HL-60/S4 (cell line): Measurements from ENCODE around the gene LDB2.

ENCODE experiments used
- in situ Hi-C: fragments of 300-500 bp; cut with MboI; formaldehyde crosslinking; loops from 2 replicates; pipeline ENCODE4 v1.14.3; 2022; ENCODE audit warnings: low sequenced_read_pairs

Gene LDB2

DNA sequence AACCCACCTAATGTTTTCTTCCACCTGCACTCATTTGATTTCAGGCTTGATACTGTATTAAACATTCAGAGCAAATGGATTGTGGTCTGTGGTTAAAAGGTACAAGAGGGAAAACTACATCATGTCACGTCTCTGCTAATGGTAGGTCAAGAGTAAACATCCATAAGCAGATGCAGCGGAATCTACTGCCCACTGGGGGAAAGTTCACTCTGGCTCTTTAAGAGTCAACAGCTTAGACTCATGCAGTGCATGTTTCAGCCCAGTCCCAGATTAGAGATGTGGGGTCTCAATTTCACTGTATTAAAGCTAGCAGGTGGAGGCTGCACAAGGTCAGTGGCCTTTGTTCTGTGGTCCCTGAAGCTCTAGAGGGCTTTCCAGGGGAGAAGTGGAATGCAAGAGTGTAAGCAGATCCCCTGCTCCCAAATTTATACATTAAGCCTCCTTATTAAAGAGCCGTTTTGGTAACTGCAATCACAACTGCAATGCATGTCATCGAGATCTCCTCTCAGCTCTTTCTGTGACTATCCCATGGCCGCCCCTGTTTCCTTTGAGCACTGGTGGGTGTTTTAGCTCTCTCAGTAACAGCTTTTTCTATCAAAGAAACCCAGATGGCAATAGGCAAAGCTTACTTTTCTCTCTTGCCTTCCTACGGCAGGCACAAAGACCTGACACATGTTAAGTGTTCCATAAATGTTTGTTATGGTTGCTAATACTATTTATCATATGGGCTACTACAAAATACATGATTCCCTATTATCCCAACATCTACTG is 53.4 kb downstream of the LDB2 start:
- in situ Hi-C loops, result no loop called here

DNA sequence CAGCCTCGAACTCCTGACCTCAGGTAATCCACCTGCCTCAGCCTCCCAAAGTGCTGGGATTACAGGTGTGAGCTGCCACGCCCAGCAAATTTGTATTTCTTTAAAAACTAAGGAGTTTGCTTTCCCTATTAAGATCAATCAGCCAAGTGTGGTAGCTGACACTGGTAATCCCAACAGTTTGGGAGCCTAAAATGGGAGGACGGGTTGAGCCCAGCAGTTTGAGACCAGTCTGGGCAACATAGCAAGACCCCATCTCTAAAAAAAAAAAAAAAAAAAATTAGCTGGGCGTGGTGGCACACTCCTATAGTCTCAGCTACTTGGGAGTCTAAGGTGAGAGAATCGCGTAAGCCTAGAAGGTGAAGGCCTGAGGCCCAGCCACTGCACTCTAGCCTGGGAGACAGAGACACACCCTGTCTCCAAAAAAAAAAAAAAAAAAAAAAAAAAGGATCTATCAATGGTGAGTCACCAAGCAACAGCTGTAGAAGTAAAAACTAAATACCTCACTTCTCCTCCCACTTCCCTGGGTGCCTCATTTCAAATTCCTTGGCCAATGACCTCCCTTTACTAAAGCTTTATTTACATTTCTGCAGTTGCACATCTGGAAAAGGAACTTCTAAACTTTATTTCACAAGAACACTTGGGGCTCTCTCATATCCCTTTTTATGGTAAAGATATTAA is 54.5 kb downstream of the LDB2 start:
- in situ Hi-C loops, result no loop called here

DNA sequence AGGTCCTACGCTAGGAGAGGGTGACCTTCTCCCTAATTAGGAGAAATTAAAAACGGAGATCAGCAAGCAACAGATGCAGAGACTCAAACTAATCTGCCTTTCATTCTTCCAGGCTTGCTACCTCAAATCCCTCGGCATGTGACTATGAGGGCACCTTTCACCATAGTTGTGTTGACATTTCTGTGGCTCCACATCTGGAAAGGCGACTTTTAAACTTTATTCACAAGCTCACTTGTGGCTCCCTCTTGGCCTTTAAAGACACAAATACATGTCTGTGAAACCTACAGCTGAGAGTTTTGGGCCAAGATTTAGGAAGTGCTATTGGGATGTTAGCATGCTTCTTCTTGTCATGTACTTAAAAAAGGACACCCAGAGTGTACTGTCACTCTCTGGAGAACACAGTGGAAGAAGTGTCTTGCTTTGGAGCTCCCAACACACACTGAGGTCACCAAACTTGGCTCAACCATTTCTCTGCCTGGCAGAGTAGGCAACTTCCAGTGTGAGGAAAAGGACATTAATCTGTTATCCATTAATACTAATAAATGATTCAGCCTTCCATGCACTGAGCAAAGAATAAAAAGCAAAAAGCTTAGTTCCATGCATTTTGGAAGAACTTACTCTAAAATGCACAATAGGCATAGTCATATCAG is 60.1 kb downstream of the LDB2 start:
- in situ Hi-C loops, result no loop called here

GRCh38 chr4:16837475-16837874 is 61.0 kb downstream of the LDB2 start:
- in situ Hi-C loops, result no loop called here

DNA sequence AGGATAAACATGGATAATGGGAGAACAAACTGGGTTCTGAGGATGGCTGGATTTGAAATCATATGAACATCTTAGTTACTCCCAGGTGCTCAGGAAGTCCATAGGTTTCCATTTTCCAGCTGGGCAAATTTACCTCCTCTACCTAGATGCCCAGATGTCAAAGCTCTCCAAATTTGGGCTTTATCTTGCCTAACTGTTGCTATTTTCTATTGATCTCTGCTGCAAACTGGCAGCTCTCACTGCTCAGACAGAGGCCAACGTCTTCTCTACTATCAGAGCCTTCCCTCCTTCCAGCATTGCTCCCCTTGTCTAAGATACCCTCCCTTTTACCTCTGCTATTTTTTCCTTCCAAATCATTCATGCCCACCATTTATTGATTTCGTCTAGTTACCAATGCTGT is 62.1 kb downstream of the LDB2 start:
- in situ Hi-C loops, result no loop called here

GRCh38 chr4:16835597-16836247 is 62.7 kb downstream of the LDB2 start:
- in situ Hi-C loops, result no loop called here

GRCh38 chr4:16834814-16835213 is 63.6 kb downstream of the LDB2 start:
- in situ Hi-C loops, result no loop called here

- in situ Hi-C loops, result no loop called here
Measured at GRCh38 chr4:16833722-16834121, 64.7 kb downstream of the LDB2 start.

DNA sequence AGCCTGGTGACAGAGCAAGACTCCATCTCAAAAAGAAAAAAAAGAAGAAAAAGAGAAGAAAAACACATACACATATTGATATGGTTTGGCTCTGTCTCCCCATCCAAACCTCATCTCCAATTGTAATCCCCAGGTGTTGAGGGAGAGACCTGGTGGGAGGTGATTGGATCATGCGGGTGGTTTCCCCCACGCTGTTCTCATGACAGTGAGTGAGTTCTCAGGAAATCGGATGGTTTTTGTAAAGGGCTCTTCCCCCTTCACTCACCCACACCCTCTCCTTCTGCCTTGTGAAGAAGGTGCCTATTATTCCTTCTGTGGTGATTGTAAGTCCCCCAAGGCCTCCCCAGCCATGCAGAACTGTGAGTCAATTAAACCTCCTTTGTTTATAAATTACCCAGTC is 68.4 kb downstream of the LDB2 start:
- in situ Hi-C loops, result no loop called here

DNA sequence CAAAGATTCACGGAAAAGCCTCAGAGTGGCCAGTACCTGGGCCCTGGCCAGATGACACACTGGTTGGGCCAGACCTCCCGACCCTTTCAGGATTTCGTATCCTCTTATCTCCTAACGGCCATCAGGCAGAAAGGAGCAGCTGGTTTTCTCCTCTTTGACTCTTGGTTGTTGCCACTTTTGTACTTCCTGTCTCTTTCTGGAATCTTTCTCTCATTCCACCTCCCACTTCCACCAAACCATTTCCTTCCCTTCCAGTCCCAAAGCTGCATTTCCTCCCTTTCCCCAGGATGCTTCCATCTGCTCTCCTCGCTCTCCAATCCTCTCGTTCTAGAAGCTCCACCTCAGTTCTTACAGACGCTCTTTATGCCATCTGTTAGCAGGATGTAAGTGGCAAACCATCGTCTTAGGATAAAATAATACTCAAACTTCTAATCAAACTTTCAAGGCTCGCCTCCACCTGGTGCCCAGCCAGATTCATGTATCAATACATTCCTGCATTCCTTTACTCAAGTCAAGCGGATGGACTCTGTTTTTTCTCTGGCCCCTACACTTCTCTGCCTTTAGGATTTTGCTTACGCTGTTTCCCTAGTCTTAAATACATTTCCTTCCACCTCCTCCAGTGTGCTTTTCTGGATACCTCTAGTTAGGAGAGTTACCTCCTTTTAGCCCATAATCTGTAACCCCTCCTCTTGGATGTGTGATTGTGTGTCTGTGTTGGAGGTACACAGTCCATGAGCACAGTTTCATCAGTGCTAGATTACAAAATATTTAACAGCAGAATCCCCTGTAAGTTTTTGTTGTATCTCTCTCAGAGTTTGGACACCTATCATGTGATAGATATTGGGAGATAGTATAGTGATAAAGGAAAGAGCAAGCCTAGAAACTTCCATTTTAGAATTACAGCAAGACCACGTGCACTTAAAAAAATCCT is 70.4 kb downstream of the LDB2 start:
- in situ Hi-C loops, result no loop called here

DNA sequence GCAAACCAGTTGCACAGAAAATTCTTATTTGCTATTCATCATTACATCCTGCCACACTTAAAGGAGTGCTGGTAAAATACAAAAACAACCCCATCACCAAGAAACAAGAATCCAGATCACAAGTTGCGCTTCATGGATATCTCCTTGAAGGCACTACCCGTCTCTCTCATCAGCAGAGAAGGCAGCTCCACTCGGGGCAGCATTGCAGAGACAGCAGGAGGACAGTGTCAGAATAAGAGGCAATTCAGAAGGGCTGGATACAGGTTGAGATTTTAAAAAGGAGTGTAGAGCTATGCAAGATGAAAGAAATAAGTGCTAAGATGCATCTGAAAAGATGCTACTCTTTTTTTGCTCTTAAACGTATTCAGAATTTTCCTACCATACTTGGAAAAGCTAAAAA is 71.4 kb downstream of the LDB2 start:
- in situ Hi-C loops, result no loop called here

DNA sequence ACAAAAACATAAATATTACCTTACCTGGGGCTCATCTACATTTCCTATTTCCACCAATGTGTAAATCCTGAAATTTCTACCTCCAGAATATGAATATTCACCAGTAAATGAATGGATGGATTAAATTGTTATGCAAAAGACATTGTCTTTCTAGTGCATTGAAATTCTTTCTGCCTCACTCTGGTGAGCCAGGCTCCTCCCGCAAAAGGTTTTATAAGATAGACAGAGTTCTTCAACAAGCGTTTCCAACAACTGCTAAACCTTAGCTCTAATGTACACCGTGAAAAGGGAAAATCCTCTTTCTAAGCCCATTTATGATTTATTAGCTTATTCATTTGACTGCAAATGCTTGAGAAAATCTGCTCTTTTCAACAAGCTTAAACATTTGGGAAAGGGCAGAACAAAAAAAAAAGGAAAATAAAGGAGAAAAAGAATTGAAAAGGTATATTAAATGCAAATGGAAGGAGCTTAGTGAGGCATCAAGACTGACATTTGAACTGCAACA is 72.0 kb downstream of the LDB2 start:
- in situ Hi-C loops, result no loop called here

- in situ Hi-C loops, result no loop called here
Measured at GRCh38 chr4:16824278-16824806, 74.1 kb downstream of the LDB2 start.

- in situ Hi-C loops, result no loop called here
Measured at GRCh38 chr4:16820329-16820728, 78.1 kb downstream of the LDB2 start.

GRCh38 chr4:16819652-16820051 is 78.8 kb downstream of the LDB2 start:
- in situ Hi-C loops, result no loop called here

- in situ Hi-C loops, result no loop called here
Measured at GRCh38 chr4:16818005-16818404, 80.4 kb downstream of the LDB2 start.

GRCh38 chr4:16817286-16817685 is 81.2 kb downstream of the LDB2 start:
- in situ Hi-C loops, result no loop called here

- in situ Hi-C loops, result no loop called here
Measured at GRCh38 chr4:16814361-16814760, 84.1 kb downstream of the LDB2 start.

DNA sequence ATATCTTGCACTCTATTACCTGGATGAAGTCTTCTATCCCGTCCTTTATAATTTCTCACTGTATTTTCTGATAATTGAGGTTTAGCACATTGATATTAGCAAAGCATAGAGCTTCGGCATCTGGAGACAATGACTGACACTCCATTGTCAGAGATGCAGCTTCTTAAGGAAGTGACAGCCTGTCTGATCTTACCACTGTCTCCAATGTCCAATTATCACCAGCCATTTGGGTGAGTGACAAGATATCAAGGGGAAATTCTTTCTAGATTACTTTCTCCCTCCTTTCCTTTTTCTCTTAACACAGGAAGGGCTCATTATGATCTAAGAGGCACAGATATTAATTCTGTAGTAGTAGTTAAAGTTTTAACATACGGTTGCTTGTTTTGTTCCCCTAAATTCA is 86.4 kb downstream of the LDB2 start:
- in situ Hi-C loops, result no loop called here

GRCh38 chr4:16809943-16810342 is 88.5 kb downstream of the LDB2 start:
- in situ Hi-C loops, result no loop called here
